ELF-1 (cell line): ENCODE results near the gene GRHPR.

Experiments
- DNase-seq: peaks from one replicate; pipeline ENCODE4 v3.0.0-alpha.2; 2016; ENCODE audit warnings: low read depth, low spot score

GRHPR gene

DNA sequence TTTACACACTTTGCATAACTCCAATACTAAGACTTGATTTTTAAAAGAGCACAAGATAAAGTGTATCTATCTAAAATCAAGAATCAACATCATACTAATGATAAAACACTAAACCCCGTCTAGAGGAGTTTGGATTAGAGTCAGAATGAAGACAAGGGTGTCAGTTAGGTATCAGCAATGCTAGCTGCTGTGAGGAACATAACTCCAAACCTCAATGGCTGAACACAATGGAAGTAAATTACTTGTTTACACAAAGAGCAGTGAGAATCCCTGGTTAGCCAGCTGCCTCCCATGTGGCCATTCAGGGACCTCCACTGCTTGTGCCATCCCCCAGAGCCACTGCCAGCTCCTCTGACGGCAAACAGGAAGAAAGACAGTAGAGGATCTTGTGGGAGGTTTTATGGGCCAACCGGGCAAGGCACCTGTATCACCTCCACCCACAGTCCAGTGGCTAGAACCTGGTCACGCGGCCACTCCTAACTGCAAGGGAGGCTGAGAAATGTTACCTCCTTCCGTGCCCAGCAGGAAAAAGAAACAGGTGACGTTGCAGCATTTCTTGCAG, 24.0 kb upstream of the GRHPR start:
- no peak for DNase-seq

DNA sequence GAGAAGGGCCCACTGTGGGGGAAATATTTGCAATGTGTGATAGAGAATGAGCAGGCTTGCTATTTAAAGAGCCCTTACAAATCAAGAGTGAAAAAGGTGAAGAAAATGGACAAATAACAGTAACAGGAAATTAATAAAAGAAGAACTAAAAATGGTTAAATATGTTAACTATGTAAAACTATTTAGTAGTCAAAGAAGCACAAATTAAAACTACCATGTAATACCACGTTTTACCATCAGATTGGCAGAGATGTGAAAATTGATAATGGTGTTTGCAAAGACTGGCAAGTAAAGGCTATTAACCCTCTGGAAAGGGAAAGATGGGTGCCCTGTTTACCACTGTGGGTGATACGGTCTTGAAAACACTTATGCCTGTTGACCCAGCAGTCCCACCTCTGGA, 23.2 kb upstream of the GRHPR start:
- no peak for DNase-seq

- DNase-seq: no peak
These were observed 17.9 kb upstream of the GRHPR start for GRCh38 chr9:37404590-37404989.

DNA sequence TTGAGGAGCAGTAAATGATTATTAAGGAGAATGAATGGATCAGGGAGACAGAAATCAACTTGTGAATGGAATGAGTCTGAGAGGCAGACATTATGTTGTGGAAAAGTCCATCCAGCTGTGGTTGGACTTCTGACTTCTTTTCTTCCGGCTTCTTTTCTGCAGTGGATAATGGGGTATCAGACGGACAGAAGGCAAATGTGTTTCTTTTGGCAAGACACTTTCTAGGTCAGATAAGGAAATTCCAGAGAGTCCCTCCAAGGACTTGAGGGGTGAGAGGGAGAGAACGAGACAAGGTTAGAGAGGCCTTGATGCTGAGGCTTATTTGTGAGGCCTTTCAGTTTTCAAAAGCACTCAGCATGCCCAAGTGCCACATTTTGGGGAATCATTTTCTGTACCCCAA, 17.1 kb upstream of the GRHPR start:
- DNase-seq: no peak

DNA sequence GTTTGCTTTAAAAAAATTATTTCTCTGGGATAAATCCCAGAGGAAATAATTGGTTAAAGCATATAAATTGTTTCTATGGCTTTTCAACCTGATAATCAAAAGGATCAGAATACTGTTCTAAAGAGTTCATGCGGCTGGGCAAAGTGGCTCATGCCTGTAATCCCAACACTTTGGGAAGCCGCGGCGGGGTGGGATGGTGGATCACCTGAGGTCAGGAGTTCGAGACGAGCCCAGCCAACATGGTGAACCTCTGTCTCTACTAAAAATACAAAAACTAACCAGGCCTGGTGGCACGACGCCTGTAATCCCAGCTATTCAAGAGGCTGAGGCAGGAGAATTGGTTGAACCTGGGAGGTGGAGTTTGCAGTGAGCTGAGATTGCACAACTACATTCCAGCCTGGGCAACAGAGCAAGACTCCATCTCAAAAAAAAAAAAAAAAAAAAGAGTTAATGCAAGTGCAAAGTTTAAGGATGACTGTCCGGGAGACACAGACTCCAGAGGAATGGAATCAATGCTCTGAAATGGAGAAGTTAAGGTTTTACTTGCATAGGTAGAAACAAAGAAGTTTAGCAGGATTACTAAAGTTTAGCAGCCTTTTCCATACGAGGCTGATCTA, 16.6 kb upstream of the GRHPR start:
- no peak for DNase-seq

GRCh38 chr9:37406603-37407401, 15.7 kb upstream of the GRHPR start:
- DNase-seq: no peak

GRCh38 chr9:37407468-37407867, 15.0 kb upstream of the GRHPR start:
- no peak for DNase-seq

DNA sequence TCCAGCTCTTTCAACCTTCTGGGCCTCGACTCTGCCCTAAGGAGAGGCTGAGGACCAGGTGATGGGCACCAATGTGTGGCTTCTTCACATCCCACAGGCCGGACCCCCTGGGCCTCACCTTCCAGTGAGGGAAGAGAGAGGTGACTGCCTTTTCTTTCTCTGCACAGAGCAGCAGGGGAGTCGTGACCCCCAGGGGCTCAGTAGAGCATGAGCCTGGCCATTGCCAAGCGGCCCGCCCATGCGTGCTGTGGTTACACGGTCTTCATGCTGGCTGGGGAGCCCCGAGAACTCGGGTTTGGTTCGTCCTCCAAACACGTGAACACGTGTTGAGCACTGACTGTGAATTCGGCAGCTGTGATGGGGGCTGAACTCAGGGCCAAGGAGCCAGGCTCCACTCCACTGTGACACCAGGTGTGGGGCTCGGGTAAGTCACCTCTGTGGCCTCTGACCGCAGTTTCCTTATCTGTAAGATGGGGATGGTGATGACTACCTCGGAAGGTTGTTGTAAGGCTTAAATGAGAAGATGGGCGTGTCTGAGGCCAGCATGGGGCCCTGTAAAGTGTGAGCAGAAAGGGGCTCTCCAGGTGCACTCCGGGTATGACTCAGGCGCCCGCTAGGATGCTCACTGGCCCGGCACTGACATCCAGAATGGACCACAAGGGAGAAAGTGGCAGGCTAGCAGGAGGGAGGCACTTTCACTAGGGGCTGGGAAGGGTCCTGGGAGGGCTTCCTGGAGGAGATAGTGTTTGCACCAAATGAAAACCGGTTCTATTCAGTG, 13.4 kb upstream of the GRHPR start:
- no peak for DNase-seq

DNA sequence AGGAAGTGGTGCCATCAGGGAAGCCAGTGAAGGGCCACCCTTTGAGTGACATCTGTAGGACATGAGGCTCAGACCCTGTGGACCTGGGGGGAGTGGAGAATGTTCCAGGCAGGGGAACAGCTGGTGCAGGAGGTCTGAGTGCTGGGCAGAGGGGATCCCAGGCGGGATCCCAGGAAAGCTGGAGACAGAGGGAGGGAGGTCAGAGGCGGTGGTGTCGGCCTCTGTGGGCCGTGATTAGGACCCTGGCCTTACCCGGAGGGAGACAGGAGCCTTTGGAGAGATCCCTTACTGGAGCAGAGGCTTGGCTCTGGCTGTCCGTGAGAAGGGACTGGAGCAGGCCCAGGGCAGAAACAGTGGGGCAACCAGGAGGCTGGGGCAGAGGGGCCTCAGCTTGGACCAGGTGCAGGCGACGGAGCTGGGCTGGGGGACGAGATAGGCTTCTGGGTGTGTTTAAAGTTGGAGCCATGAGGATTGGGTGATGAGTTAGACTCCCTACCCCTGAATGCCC, 12.1 kb upstream of the GRHPR start:
- no peak for DNase-seq

DNA sequence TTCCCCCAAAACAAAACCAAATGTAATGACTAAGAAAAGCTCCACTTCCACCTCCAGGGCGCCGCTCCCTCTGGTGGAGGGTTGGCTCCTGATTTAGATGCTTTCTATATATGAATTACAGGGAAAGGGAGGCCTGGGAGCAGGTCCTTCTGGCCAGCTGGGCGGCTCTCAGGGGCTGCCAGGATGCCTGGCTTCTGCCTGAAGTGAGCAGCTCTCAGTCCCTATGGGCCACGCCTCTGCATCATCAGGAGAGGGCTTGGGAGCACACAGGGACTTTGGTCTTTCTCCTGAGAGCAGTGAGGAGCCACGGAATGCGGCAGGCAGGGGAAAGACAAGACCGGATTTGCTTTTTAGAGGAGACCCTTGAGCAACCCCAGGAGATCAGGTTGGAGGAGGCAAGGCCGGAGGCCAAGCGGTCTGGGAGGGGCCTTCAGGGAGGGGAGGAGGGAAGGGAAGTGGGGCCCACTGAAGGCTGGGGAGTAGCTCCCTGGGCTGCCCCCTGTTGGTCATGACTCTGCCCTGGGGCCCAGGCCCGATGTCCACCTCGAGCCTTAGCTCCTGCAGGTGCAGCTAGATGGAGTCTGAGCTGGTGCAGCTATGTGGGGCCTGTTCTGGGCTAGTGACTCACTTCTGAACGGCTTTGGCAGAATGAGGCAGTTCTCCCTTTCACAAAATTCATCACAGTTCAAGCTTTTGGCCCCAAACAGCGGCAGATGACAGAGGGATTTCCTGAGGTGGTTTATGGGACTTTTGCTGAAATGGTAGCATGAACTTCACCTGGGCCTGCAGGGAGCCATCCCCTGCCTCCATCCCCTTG, 11.3 kb upstream of the GRHPR start:
- no peak for DNase-seq

GRCh38 chr9:37412431-37413151, 9.9 kb upstream of the GRHPR start:
- peak; percentile 55 for DNase-seq

GRCh38 chr9:37413311-37413710, 9.2 kb upstream of the GRHPR start:
- DNase-seq: no peak

DNA sequence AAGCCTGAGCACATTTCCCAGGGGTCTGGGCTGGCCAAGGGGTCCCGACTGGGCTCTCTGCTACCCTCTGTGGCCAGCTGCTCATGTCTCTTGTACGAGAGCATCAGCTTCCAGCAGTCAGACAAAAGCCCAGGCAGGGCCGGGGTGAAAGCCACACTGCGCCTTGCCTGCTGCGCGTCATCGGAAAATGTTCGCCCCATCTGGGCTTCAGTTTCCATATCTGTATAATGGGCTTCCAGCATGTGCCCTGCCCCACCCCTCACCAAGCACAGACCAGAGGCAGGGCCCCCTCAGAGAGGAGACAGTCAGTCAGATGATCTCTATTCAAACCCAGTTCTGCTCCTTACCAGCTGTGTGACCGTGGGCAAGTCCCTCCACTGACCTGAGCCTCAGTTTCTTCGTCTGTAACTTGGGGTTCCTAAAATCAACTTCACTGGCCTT, 8.0 kb upstream of the GRHPR start:
- no peak for DNase-seq

- DNase-seq: peak; percentile 94
These were observed 7.3 kb upstream of the GRHPR start for GRCh38 chr9:37415011-37415719.

DNA sequence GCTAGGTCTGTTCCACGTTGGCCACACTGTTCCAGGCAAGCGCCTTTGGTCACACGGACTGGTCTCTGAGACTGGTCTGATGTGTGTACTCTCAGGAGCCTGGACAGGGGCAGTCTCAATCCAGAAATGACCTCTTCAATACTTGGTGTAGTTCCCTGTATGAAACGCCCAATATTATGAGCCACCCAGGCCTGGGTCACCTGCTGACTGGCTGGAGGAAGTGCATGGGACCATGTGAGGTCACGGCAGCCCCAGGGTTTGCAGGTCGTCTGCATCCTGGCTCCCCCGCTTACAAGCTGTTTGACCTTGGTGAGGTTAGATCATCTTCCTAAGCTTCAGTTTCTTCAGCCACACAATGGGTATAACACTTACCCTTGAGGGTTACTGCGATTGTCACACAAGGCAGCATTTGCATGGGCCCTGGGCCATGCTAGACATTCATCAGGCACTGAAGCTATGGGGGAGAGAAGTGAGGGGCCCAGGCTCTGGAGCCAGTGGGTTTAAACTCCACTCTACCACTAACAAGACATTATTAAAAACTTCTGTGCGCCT, 5.2 kb upstream of the GRHPR start:
- no peak for DNase-seq

GRCh38 chr9:37417857-37418618, 4.5 kb upstream of the GRHPR start:
- no peak for DNase-seq

DNA sequence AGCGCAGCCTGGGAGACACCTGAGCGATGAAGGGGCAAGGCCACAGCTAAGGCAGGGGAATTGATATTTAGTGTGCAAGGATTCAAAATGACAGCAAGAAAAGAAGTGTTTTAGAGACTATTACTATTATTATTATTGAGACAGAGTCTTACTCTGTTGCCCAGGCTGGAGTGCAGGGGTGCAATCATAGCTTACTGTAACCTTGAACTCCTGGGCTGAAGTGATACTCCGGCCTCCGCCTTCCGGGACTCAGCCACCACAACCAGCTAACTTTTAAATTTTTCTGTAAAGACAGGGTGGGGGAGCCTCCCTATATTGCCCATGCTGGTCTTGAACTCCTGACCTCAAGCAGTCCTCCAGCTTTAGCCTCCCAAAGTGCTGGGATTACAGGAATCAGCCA, 3.3 kb upstream of the GRHPR start:
- no peak for DNase-seq

GRCh38 chr9:37420271-37421215, 2.0 kb upstream of the GRHPR start:
- no peak for DNase-seq
